Keratinocyte (primary cell): ENCODE measurements around the gene EVX2. TPM values are rescaled to one million over a fixed set of nuclear protein-coding genes. Genes with fewer than 3 reads are reported as not detected.
A peak's percentile ranks its signal among the peaks of the same experiment; 100 is the strongest.

Experiments
- DNase-seq: peaks from one replicate; pipeline ENCODE4 v3.0.0-alpha.2; 2011; ENCODE audit warnings: low read depth, missing footprints, low spot score
- FAIRE-seq: peaks from 2 replicates; lab custom pipeline; 2011; peaks lifted over from hg19 to GRCh38; lab: Jason Lieb, UNC
- H2AFZ ChIP-seq: 2 replicates; pipeline ENCODE4 v1.6.0; 2012; ENCODE audit warnings: low read length, control low read depth, inconsistent platforms; ENCODE audit not compliant: control insufficient read depth
- H3K27ac ChIP-seq: 2 replicates; pipeline ENCODE4 v1.5.1; 2011; ENCODE audit warnings: low read length; ENCODE audit not compliant: control insufficient read depth, insufficient read depth
- H3K27me3 ChIP-seq: 3 replicates; pipeline ENCODE4 v1.6.0; 2011; ENCODE audit warnings: low read length; ENCODE audit not compliant: control insufficient read depth, insufficient read depth; ENCODE audit errors: extremely low read depth
- H3K36me3 ChIP-seq, 2 experiments: 2 replicates in 1 of 2; 3 replicates in 1 of 2; pipeline ENCODE4 v1.5.1; 2011; ENCODE audit warnings: low read length in 2 of 2, mild to moderate bottlenecking in 1 of 2; ENCODE audit not compliant: control insufficient read depth in 2 of 2, insufficient read depth in 2 of 2; ENCODE audit errors: extremely low read depth in 1 of 2
- H3K4me1 ChIP-seq: 3 replicates; pipeline ENCODE4 v1.5.1; 2011; ENCODE audit warnings: low read length; ENCODE audit not compliant: control insufficient read depth, insufficient read depth; ENCODE audit errors: extremely low read depth
- H3K4me2 ChIP-seq: 3 replicates; pipeline ENCODE4 v1.6.0; 2011; ENCODE audit warnings: low read depth, low read length; ENCODE audit not compliant: control insufficient read depth, insufficient read depth; ENCODE audit errors: extremely low read depth
- H3K4me3 ChIP-seq, 3 experiments: fragments of 200-600 bp in 1 of 3; sonication (generic) in 1 of 3; 2 replicates in 2 of 3; 3 replicates in 1 of 3; pipeline ENCODE4 v1.5.1; 2011 to 2016; ENCODE audit warnings: low read length in 3 of 3, mild to moderate bottlenecking in 3 of 3, control low read depth in 2 of 3, inconsistent platforms in 1 of 3, low read depth in 1 of 3, mixed read lengths in 1 of 3, mixed run types in 1 of 3, moderate library complexity in 1 of 3; ENCODE audit not compliant: control insufficient read depth in 2 of 3, insufficient read depth in 2 of 3; ENCODE audit errors: extremely low read depth in 1 of 3
- H3K79me2 ChIP-seq: 2 replicates; pipeline ENCODE4 v1.6.0; 2012; ENCODE audit warnings: low read length; ENCODE audit not compliant: control insufficient read depth, insufficient read depth
- H3K9ac ChIP-seq: 3 replicates; pipeline ENCODE4 v1.6.0; 2011; ENCODE audit warnings: low read length; ENCODE audit not compliant: control insufficient read depth, insufficient read depth; ENCODE audit errors: extremely low read depth
- H3K9me1 ChIP-seq: 3 replicates; pipeline ENCODE4 v1.6.0; 2011; ENCODE audit warnings: low read length; ENCODE audit not compliant: control insufficient read depth, insufficient read depth; ENCODE audit errors: extremely low read depth
- H3K9me3 ChIP-seq: 2 replicates; pipeline ENCODE4 v1.5.1; 2012; ENCODE audit warnings: low read depth, low read length; ENCODE audit not compliant: control insufficient read depth
- H4K20me1 ChIP-seq: 3 replicates; pipeline ENCODE4 v1.6.0; 2011; ENCODE audit warnings: low read length; ENCODE audit not compliant: control insufficient read depth, insufficient read depth; ENCODE audit errors: extremely low read depth
- EZH2 ChIP-seq: IDR thresholded peaks from one replicate; pipeline ENCODE4 v1.6.1; 2012; ENCODE audit warnings: inconsistent platforms, mild to moderate bottlenecking, low read length, moderate library complexity
- dilution Hi-C: fragments of 300-500 bp; cut with MboI; formaldehyde crosslinking; loops from one replicate; pipeline ENCODE4 v1.7.0; 2020; ENCODE audit warnings: low sequenced_read_pairs; ENCODE audit not compliant: extremely low pct_ligation_motif_present
- polyA plus RNA-seq, 5 experiments: library from polyadenylated mRNA; depleted of rRNA in 3 of 5; stranded (reverse) in 3 of 5; stranded (forward) in 1 of 5; unstranded in 1 of 5; fragments of >200 nt; gene quantifications; 1 replicate in 1 of 5; 2 replicates in 3 of 5; 3 replicates in 1 of 5; pipeline versions ENCODE4 v1.2.1 to v1.2.3, GENCODE V29; 2011 to 2012; ENCODE audit warnings: missing spikeins in 2 of 5, low read depth in 1 of 5, low replicate concordance in 1 of 5
- TF ChIP-seq, protein P1 (sequence below), 3 experiments: IDR thresholded peaks in 1 of 3; conservative IDR thresholded peaks in 1 of 3; optimal IDR thresholded peaks in 1 of 3; 2 replicates in 2 of 3; 3 replicates in 1 of 3; pipeline versions ENCODE3 to v1.5.1; 2011; ENCODE audit warnings: low read length in 3 of 3, mild to moderate bottlenecking in 3 of 3, moderate library complexity in 2 of 3, control low read depth in 1 of 3, inconsistent platforms in 1 of 3; ENCODE audit not compliant: insufficient read depth in 2 of 3; ENCODE audit errors: extremely low read depth in 1 of 3

The EVX2 gene
- polyA plus RNA-seq, 1 donor (not counting 4 experiments of a cell fraction or from before 2014, with no cell fraction given): not detected

- Histone ChIP-seq H4K20me1 (no peaks in the 10 kb centered on the region), H3K27ac (no peak overlapping the region), H3K36me3 (no peaks in the 10 kb centered on the region), H3K4me3 (no peak overlapping the region), H3K9me3 (peaks cover 18% of the 10 kb centered on the region), H3K79me2 (no peaks in the 10 kb centered on the region), H3K4me1 (no peaks in the 10 kb centered on the region), H3K9me1 (no peaks in the 10 kb centered on the region), H2AFZ (no peak overlapping the region), H3K4me2 (no peak overlapping the region), H3K9ac (no peak overlapping the region), H3K27me3 (peaks cover 90% of the 10 kb centered on the region)
- peak; percentile 63 for TF ChIP-seq EZH2
- TF ChIP-seq, protein P1, sequence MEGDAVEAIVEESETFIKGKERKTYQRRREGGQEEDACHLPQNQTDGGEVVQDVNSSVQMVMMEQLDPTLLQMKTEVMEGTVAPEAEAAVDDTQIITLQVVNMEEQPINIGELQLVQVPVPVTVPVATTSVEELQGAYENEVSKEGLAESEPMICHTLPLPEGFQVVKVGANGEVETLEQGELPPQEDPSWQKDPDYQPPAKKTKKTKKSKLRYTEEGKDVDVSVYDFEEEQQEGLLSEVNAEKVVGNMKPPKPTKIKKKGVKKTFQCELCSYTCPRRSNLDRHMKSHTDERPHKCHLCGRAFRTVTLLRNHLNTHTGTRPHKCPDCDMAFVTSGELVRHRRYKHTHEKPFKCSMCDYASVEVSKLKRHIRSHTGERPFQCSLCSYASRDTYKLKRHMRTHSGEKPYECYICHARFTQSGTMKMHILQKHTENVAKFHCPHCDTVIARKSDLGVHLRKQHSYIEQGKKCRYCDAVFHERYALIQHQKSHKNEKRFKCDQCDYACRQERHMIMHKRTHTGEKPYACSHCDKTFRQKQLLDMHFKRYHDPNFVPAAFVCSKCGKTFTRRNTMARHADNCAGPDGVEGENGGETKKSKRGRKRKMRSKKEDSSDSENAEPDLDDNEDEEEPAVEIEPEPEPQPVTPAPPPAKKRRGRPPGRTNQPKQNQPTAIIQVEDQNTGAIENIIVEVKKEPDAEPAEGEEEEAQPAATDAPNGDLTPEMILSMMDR (optimal IDR thresholded peaks at IDR 0.05 in 1 of 3, IDR thresholded peaks at IDR 0.05 in 1 of 3, conservative IDR thresholded peaks at IDR 0.05 in 1 of 3; ENCODE audit: extremely low read depth in 1 of 3, insufficient read depth in 2 of 3, low read length in 3 of 3): no peak
- DNase-seq: no peak
- dilution Hi-C loops: no loop called here
- no peak for FAIRE-seq
Measured at GRCh38 chr2:176079285-176079830, 4.4 kb downstream of the EVX2 start.

- H3K27me3 ChIP-seq: peaks cover 90% of the 10 kb centered on the region
- peaks cover 17% of the 10 kb centered on the region for H3K9me3 ChIP-seq
- no peak overlapping the region for H3K9ac ChIP-seq
- dilution Hi-C loops: no loop called here
- no peak overlapping the region for H3K4me2 ChIP-seq
- H3K9me1 ChIP-seq: no peaks in the 10 kb centered on the region
- no peaks in the 10 kb centered on the region for H4K20me1 ChIP-seq
- H3K4me3 ChIP-seq: no peak overlapping the region
- no peaks in the 10 kb centered on the region for H3K4me1 ChIP-seq
- no peak overlapping the region for H3K27ac ChIP-seq
- H3K79me2 ChIP-seq: no peaks in the 10 kb centered on the region
- no peak overlapping the region for H2AFZ ChIP-seq
- no peak for DNase-seq
- H3K36me3 ChIP-seq: no peaks in the 10 kb centered on the region
- FAIRE-seq: no peak
- TF ChIP-seq, protein P1 (optimal IDR thresholded peaks at IDR 0.05 in 1 of 3, IDR thresholded peaks at IDR 0.05 in 1 of 3, conservative IDR thresholded peaks at IDR 0.05 in 1 of 3; ENCODE audit: extremely low read depth in 1 of 3, insufficient read depth in 2 of 3, low read length in 3 of 3): no peak
- TF ChIP-seq EZH2: peak; percentile 52
Measured at GRCh38 chr2:176078541-176079284, 5.0 kb downstream of the EVX2 start.
